GM12892 (cell line): ENCODE results near the gene DBF4B.

Source experiments
- DNase-seq: peaks from one replicate; pipeline ENCODE4 v3.0.0; 2011; ENCODE audit not compliant: insufficient read length
- FAIRE-seq: peaks from 2 replicates; lab custom pipeline; 2011; peaks lifted over from hg19 to GRCh38; lab: Jason Lieb, UNC
- POLR2A ChIP-seq: IDR thresholded peaks from 2 replicates; pipeline ENCODE4 v1.6.1; 2011; ENCODE audit warnings: low read depth, low read length, control low read depth
- POLR2AphosphoS5 ChIP-seq: IDR thresholded peaks from 2 replicates; pipeline ENCODE4 v1.6.1; 2011; ENCODE audit warnings: low read depth, low read length, control low read depth
- TAF1 ChIP-seq: IDR thresholded peaks from 2 replicates; pipeline ENCODE4 v1.6.1; 2011; ENCODE audit warnings: low read depth, mild to moderate bottlenecking, control low read depth, low read length, borderline replicate concordance

Gene DBF4B

DNA sequence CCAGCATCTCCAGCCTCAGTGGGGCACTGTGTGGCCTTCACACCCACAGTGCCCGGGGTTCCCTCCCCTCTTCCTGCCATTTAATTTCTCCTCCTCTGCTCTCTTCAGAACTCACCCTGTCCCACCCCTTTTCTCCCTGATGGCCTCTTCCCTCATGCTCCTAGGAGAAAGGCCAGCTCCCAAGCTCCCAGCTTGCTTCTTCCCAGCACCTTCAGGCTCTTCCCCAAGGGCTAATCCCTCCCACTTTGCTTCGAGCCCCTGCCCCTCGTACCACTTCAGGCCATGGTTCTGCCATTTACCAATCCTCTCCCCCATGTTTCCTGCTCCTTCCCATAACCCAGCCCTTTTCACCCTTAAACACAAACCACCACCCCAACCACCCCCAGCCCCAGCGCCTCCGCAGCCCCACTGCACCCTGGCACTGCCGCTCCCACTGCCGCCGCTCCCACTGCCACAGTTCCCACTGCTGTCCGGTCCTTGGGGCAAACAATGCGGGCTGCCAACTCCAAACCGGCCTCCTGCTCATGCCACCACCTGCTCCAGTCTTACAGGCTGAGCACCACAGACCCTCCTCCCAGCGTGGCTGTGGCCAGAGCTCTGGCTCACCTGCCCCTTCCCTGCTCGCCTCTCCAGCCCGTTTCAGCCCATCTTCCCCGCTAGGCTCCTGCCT is 78.9 kb downstream of the DBF4B start:
- DNase-seq, result no peak
- TF ChIP-seq POLR2A (no peak), POLR2AphosphoS5 (no peak), TAF1 (no peak)
- no peak for FAIRE-seq

GRCh38 chr17:44788139-44788538 is 79.7 kb downstream of the DBF4B start:
- FAIRE-seq (no peak), DNase-seq (no peak)
- TF ChIP-seq POLR2A (no peak), TAF1 (no peak), POLR2AphosphoS5 (no peak)

- no peak for FAIRE-seq
- TF ChIP-seq POLR2A (no peak), POLR2AphosphoS5 (no peak), TAF1 (no peak)
- no peak for DNase-seq
These were observed 83.8 kb downstream of the DBF4B start for GRCh38 chr17:44792276-44792675.

- DNase-seq (no peak), FAIRE-seq (no peak)
- no peak for TF ChIP-seq TAF1
- TF ChIP-seq POLR2AphosphoS5, result no peak
- TF ChIP-seq POLR2A, result no peak
These were observed 85.7 kb downstream of the DBF4B start for GRCh38 chr17:44793885-44794842.

DNA sequence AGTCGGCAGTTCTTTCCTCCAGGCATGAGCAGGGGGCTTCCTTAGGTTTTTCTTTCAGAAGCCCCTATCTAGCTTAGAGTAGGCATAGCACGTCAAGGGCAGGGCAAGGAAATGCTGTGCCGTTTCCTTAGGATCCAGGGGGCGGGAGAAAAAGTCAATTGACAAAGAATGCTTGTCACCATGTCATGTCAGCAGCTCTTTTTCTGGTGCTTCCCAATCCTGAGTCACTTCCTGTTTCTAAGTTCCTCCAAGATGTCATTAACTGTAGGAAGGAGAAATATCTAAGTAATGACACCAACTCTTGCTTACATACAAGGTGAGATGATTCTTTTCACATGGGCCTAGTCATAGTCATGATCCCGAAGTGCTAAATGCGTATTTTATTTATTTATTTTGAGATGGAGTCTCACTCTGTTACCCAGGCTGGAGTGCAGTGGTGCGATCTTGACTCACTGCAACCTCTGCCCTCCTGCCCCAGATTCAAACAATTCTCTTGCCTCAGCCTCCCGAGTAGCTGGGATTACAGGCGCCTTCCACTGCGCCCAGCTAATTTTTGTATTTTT is 86.5 kb downstream of the DBF4B start:
- no peak for TF ChIP-seq POLR2A
- no peak for TF ChIP-seq POLR2AphosphoS5
- TF ChIP-seq TAF1, result no peak
- DNase-seq (no peak), FAIRE-seq (no peak)

DNA sequence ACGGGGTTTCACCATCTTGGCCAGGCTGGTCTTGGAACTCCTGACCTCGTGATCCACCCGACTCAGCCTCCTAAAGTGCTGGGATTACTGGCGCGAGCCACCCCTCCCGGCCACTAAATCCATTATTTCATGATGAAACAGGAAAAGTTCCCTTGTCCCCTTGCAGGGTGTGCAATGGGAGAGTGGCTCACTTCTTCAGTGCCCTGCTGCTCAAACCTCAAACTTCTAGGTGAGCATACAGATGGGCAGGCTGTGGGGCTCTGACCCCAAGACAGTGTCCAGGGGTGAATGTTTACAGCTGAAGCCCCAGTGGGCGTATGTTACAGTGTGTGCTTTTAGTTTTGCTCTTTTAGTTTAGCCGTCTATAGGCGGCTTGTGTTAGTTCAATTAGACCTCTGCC is 87.0 kb downstream of the DBF4B start:
- FAIRE-seq (no peak), DNase-seq (no peak)
- TF ChIP-seq POLR2AphosphoS5 (no peak), TAF1 (no peak), POLR2A (no peak)

DNA sequence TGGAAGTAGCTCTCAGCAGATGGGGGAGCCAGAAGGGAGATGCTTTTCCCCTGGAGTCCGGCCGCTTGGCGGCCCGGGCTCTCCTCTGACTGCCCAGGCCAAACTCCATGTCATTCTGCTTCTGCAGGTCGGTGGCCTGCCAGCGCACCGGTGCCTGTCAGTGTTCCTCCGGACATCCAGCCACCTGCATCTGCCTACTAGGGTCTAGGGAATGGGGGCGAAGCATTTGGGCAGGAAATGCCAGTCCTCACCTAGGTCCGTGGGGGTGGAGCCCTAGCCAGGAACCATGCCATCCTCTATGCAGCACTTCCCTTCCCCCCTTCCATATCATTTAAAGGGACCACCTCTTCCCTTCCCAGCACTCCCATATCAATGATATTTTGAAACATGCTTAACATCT is 87.5 kb downstream of the DBF4B start:
- no peak for FAIRE-seq
- DNase-seq, result no peak
- TF ChIP-seq TAF1 (no peak), POLR2AphosphoS5 (no peak), POLR2A (no peak)

DNA sequence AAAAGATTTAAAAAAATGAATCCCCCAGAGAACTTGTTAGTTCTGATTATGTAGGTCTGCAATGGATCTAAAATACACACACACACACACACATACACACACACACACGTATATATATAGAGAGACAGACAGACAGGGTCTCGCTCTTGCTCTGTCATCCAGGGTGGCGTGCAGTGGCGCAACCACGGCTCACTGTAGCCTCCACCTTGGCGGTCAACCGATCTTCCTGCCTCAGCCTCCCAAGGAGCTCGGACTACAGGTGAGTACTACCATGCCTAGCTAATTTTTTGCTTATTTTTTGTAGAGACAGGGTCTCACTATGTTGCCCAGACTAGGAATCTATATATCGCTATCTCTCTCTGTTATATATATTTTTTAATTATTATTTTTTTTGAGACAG is 88.3 kb downstream of the DBF4B start:
- DNase-seq (no peak), FAIRE-seq (no peak)
- TF ChIP-seq POLR2A (no peak), POLR2AphosphoS5 (no peak), TAF1 (no peak)

DNA sequence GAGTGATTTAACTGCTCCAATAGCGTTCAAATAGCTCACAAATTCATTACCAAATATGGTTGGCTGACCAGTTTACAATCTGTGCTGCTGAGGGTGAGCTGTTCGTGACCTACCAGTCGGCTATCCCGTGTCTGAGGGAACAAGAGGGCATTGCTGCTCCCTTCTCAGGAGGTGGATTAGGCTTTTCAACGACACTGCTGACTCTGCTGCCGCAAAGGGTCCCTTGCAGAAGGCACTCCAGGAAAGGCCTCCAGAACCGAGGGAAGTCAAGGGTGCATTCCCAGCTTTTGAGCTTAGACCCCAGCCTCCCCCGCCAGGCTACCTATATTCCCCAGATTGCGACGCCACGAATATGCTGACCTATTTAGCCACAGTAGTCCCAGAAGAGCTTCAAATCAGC is 89.3 kb downstream of the DBF4B start:
- DNase-seq (no peak), FAIRE-seq (no peak)
- TF ChIP-seq TAF1 (no peak), POLR2AphosphoS5 (no peak), POLR2A (no peak)

DNA sequence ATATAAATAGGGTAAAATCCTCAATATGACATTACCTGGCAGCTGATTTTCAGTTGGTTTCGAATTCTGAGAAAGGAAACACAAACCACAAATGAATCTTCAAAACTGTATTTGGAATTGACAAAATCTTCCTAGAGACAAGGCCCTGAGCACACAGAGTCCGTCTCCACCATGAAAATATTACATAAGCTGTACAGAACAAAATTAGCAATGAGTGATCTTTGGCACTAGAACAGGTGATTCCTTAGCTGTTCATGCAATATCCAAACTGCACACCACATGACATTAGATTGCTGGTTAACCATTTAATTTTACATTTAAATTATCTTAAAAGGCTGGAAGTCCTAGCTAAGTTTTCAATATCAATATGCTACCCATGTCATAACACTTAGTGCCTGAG is 89.9 kb downstream of the DBF4B start:
- DNase-seq (no peak), FAIRE-seq (no peak)
- no peak for TF ChIP-seq POLR2AphosphoS5
- no peak for TF ChIP-seq TAF1
- TF ChIP-seq POLR2A, result no peak
